Hematopoietic multipotent progenitor cell treated with erythropoietin and hydrocortisone succinate and interleukin-3 and kit ligand, for 15 days (in vitro differentiated cells): ENCODE measurements around the gene GPR160.

ENCODE experiments used
- DNase-seq: peaks from one replicate; pipeline ENCODE4 v3.0.0-alpha.2; 2015; ENCODE audit warnings: low spot score

The GPR160 gene

GRCh38 chr3:170064108-170064507, 26.3 kb downstream of the GPR160 start:
- DNase-seq, result no peak

DNA sequence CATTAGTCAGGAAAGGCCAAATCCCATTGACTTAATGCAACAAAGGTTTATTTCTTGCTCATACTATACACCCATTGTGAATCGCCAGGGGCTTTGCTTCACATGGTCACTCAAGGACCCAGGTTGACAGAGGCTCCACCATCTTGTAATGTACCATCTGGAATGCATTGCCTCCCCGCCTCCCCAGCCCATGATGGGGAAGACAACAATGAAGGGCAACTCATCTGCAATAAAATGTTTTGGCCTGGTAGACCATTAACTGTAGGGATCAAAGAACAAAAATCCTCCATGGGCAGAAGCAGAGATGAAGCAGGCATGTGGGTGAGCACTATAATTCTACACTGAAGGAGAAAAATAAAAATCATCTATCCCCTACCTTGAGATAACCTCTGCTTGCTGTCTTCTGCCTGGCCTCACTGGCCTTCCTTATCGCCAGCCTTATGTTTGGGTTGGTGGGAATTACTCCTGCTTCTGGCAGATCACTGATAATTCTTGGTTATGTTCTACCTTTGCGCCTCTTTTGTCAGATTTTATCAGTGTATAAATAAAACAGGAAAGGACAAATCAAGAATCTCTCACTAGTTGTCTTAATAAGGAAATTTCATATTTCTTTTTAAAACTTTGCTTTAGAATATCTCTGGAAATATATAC, 37.8 kb downstream of the GPR160 start:
- DNase-seq, result no peak

GRCh38 chr3:170076715-170077238, 39.0 kb downstream of the GPR160 start:
- DNase-seq, result no peak

GRCh38 chr3:170077361-170077760, 39.6 kb downstream of the GPR160 start:
- no peak for DNase-seq

- DNase-seq, result no peak
These were observed 41.0 kb downstream of the GPR160 start for GRCh38 chr3:170078620-170079281.

GRCh38 chr3:170079536-170080165, 41.9 kb downstream of the GPR160 start:
- no peak for DNase-seq

DNA sequence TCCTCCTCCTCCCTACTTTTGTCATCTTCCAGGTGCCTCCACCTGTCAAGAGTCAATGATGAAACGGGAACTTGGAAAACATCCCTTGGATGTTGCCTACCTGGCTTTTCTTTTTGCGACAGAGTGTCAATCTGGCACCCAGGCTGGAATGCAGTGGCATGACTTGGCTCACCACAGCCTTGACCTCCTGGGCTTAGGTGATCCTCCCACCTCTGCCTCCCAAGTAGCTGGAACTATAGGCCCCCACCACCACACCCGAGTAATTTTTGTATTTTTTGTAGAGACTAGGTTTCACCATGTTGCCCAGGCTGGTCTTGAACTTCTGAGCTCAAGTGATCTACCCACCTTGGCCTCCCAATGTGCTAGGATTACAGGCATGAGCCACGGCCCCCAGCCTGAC, 42.8 kb downstream of the GPR160 start:
- no peak for DNase-seq

DNA sequence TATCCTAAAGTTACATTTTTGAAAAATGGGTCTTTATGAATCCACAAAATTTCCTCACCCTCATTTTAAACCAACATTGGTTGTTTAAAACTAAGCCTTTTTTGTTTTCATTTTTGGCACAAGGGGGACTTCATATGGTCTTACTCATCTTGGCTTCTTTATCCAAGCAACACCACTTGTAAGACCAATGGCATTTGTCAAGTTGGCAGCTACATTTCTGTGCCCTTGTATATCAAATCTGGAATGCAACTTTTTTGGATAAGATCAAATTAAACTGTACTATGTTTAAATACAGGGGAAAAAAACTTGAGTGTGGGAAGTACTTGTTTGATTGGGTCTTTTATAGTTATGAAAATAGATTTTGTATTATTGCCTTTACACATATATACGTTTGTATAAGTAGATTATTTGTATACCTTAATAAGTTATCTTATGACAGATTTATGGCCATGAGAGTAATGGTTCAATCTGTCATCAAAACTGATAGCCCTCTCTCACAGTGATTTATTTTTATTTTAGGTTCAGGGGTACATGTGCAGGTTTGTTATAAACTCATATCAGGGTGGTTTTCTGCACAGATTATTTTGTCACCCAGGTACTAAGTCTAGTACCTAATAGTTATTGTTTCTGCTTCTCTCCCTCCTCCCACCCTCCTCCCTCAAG, 43.4 kb downstream of the GPR160 start:
- no peak for DNase-seq

DNA sequence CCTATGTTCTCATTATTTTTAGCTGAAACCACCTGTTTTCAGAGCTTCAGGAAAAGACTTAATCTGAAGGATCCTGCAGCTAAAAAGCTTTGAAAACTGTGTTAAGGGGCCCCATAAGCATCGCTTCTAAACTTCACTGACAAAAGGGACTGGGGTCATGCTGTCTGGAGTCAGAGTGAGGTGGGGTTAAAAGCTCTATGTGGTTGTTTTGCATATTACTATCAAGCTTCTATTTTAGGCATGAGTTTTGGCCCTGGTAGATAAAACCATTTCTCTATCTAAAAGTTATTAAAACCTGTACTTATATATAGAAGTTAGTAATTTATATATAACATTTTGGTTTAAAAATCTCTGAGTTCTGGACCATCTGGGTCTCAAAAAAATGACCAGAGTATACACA, 45.5 kb downstream of the GPR160 start:
- no peak for DNase-seq

GRCh38 chr3:170085396-170085795, 47.6 kb downstream of the GPR160 start:
- no peak for DNase-seq

- no peak for DNase-seq
These were observed 52.2 kb downstream of the GPR160 start for GRCh38 chr3:170089862-170090600.

- DNase-seq, result no peak
These were observed 52.8 kb downstream of the GPR160 start for GRCh38 chr3:170090601-170090981.

DNA sequence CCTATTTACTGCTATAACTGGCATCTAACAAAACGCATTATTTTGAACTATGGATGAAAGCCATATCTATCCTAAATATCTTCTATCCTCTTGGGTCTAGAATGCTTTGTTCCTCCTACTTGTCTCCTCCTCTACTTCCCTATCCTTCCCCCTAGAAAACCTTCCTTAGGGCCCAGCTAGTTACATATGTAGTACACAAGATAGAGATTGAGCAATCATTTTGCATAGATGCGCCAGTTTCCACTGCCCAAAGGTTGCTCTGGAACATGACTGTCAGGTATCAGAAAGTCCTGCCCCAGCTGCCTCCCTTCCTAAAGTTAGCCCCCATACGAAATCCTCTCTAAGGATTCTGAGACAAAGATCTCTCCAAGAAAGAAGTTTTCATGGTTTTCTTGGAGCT, 55.1 kb downstream of the GPR160 start:
- no peak for DNase-seq

GRCh38 chr3:170095771-170096170, 58.0 kb downstream of the GPR160 start:
- no peak for DNase-seq

GRCh38 chr3:170096342-170096741, 58.5 kb downstream of the GPR160 start:
- DNase-seq, result no peak

GRCh38 chr3:170098753-170099152, 61.0 kb downstream of the GPR160 start:
- DNase-seq, result no peak

DNA sequence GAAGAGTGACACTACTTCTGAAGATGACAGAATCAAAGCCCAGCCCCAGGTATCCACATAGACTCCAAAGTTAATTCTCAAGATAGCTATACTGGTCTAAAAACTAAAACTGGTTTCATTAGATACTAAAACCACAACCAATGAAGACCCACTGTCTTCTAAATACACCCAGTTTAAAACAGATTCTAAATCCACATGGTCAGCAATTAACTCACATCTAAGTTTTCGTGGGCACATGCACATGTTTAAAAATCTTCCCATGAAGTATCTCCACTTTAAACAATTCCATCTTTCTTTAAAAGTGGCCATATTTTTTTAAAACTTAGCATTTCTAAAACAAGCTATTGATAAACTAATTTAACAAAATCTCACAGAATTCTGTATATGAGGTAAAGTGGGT, 63.1 kb downstream of the GPR160 start:
- no peak for DNase-seq

GRCh38 chr3:170102431-170102830, 64.6 kb downstream of the GPR160 start:
- no peak for DNase-seq

DNA sequence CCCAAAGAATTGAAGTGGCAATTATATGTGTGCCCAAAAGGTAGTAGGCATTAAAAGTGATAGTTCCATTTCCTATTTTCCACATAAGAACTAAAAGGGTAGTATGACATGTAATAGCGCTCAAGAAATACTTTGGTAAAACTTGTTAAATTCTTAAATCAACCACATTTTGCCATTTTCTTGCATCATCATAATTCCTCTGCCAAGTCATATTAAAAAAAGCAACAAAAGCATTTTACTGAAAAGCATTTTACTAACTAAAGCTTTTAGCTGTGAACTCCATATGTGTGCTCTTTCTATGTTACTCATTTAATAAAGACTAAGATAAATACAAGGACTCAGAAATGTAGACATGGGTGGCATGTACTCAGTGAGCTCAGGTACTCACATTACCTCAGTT, 70.1 kb downstream of the GPR160 start:
- DNase-seq, result no peak

DNA sequence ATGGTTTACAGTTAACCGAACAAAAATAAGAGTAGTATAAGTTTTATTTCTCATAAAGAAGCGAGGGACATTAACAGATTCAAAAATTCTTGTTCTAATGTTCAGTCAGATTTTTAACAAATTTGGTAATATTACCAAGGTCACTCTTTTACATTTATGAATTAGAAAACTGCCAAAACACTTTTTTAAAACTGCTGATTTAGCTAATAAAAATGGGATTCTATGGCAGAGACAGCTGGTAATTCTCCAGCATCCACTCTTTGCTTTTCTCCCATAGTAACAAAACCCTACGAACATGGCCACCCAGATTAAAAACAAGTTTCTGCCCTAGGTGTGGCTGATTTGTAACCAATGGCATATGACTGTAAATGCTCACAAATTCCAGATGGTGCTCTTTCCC, 71.2 kb downstream of the GPR160 start:
- no peak for DNase-seq

GRCh38 chr3:170109579-170110293, 71.9 kb downstream of the GPR160 start:
- no peak for DNase-seq
